PC-9 (cell line): ENCODE data around the gene ALLC. TPM values are rescaled to one million over a fixed set of nuclear protein-coding genes. Genes with fewer than 3 reads are reported as not detected.
A peak's percentile ranks its signal among the peaks of the same experiment; 100 is the strongest.

ENCODE experiments used
- BruUV-seq: library from RNA; stranded (reverse); fragments of 400-500 nt; replicated peaks from 2 replicates; lab custom pipeline; 2021; lab: Mats Ljungman, UMichigan
- CTCF ChIA-PET: fragments of 300-600 bp; sonication (Branson Sonifier 250); formaldehyde crosslinking; loops from one replicate; lab custom pipeline; 2022; ENCODE audit warnings: antibody characterized with exemption; lab: Charles Lee
- POLR2A ChIA-PET: fragments of 300-600 bp; sonication (Branson Sonifier 250); formaldehyde crosslinking; loops from one replicate; lab custom pipeline; 2022; ENCODE audit warnings: antibody characterized with exemption; ENCODE audit not compliant: unreplicated experiment; lab: Charles Lee
- DNase-seq, 2 experiments: peaks; one replicate each; pipeline versions ENCODE4 v3.0.0 to v3.0.0-alpha.2; 2015 to 2022; ENCODE audit warnings: mixed read lengths in 1 of 2
- H2AFZ ChIP-seq: fragments of 200-600 bp; sonication (generic); 2 replicates; pipeline ENCODE4 v1.8.1; 2017; ENCODE audit warnings: antibody characterized with exemption
- H3F3A ChIP-seq: fragments of 200-600 bp; sonication (generic); 2 replicates; pipeline ENCODE4 v1.8.1; 2017; ENCODE audit warnings: antibody characterized with exemption, mild to moderate bottlenecking, low read depth; ENCODE audit not compliant: insufficient read depth
- H3K27ac ChIP-seq: fragments of 200-600 bp; sonication (generic); 2 replicates; pipeline ENCODE4 v1.6.1; 2016; ENCODE audit warnings: mixed run types
- H3K27me3 ChIP-seq: fragments of 200-600 bp; sonication (generic); 2 replicates; pipeline ENCODE4 v1.6.1; 2016; ENCODE audit warnings: low read depth, mixed run types; ENCODE audit not compliant: insufficient read depth
- H3K36me3 ChIP-seq: fragments of 200-600 bp; sonication (generic); 2 replicates; pipeline ENCODE4 v1.6.1; 2016; ENCODE audit warnings: low read depth, mixed run types
- H3K4me1 ChIP-seq: fragments of 200-600 bp; sonication (generic); replicated peaks from 2 replicates; pipeline ENCODE4 v1.6.1; 2016; ENCODE audit warnings: mixed run types; ENCODE audit not compliant: insufficient read depth
- H3K4me2 ChIP-seq: fragments of 200-600 bp; sonication (generic); 2 replicates; pipeline ENCODE4 v1.6.1; 2017; ENCODE audit warnings: mixed run types
- H3K4me3 ChIP-seq: fragments of 200-600 bp; sonication (generic); 2 replicates; pipeline ENCODE4 v1.6.1; 2016; ENCODE audit warnings: mixed run types
- H3K79me2 ChIP-seq: fragments of 200-600 bp; sonication (generic); 2 replicates; pipeline ENCODE4 v1.6.1; 2017; ENCODE audit warnings: low read depth, mixed run types
- H3K9me2 ChIP-seq: fragments of 200-600 bp; sonication (generic); 2 replicates; pipeline ENCODE4 v1.8.1; 2017; ENCODE audit warnings: mild to moderate bottlenecking; ENCODE audit not compliant: insufficient read depth
- H3K9me3 ChIP-seq: fragments of 200-600 bp; sonication (generic); 2 replicates; pipeline ENCODE4 v1.8.1; 2016; ENCODE audit warnings: low read depth; ENCODE audit not compliant: insufficient read depth
- H4K20me1 ChIP-seq: fragments of 200-600 bp; sonication (generic); 2 replicates; pipeline ENCODE4 v1.8.1; 2017; ENCODE audit not compliant: insufficient read depth
- EZH2 ChIP-seq: fragments of 200-600 bp; sonication (generic); IDR thresholded peaks from 2 replicates; pipeline ENCODE4 v1.8.0; 2017; ENCODE audit warnings: antibody characterized with exemption, low read depth
- intact Hi-C: fragments of 100-400 bp; cut with micrococcal nuclease; formaldehyde crosslinking; loops from one replicate; pipeline ENCODE4 v1.10.0; 2022; ENCODE audit not compliant: unreplicated experiment
- total RNA-seq: library from RNA; stranded (reverse); gene quantifications from 2 replicates; pipeline ENCODE4 v1.2.3, GENCODE V29; 2021
- TF ChIP-seq, protein P1 (sequence below): fragments of 200-600 bp; sonication (generic); conservative IDR thresholded peaks from 2 replicates; pipeline ENCODE4 v1.6.1; 2017; ENCODE audit warnings: mixed run types, antibody characterized with exemption, mild to moderate bottlenecking, moderate library complexity

ALLC gene
- total RNA-seq, 1 experiment from 2014 or later: not detected

DNA sequence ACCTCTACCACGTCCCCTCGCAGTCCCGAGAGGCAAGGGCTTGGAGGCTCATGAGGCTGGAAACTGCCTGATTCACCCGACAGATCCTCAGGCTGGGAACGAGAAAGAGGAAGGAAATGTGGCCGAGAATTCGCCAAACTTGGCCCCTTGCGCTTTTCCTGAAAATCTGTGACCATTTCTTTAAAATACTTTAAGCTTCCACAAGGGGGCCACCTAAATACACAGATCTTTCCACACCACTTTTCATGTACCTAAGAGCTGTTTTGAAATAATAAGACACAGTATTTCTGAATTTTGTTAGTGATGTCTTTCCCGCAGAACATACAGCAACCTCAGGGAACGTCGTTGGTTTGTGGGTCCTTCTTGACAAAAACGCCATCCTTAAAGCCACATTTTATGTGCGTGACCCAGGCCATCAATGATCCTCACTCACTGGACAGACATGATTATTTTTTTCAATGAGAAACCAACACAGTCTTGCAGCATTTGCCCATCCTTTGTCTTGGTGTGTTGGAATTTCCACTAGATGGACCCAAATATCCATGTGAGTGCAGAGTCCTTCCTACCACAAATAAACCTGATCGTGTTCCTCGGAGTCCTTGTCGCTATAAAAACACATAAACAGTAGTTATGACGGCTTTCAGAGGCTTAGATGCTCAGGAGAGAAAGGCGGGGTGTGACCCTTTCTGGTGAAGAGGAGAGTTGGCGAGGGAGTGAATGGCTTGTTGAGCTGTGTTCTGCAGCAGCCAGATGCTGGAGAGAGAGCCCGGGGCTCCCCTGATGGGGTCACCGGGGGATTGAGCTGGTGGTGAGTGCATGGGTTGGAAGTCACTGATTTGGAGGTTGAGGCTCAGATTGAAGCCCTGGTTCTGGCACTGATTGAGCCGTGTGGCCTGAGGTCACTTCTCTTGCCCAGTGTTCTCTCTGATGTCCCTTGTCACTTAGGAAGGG lies 70.4 kb downstream of the ALLC start:
- H3K9me3 ChIP-seq: no peaks in the 10 kb centered on the region

DNA sequence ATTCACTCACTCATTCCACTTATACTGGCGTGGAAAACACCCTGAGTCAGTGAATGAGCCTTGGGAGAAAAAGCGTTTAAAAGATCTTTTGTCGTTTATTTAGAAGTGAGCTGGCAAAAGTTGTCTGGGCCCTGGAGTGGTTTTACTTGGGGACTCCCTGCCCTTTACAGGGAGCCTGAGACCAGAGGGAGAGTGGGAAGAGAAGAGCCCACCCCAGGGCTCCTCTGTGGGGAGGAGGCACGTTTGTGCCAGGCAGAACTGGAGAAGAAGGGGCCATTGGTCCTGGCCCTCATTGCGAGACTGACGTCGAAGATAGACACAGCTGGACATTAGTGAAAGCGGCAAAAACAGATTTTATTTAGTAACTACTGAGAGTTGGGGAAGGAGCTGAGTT lies 71.1 kb downstream of the ALLC start:
- H3K79me2 ChIP-seq: no peaks in the 10 kb centered on the region
- H3K36me3 ChIP-seq: no peaks in the 10 kb centered on the region
- H3K4me1 ChIP-seq: no peaks in the 10 kb centered on the region
- ChIA-PET CTCF (no interaction called here), POLR2A (no interaction called here)
- no peak for DNase-seq
- no peak overlapping the region for H3K4me2 ChIP-seq
- intact Hi-C loops: loop anchor here (2.0 kb wide), 1 partner anchor 52 kb away; no protein-coding TSS in a partner anchor
- BruUV-seq: no TSS peak
- no peak overlapping the region for H3K27ac ChIP-seq
- no peaks in the 10 kb centered on the region for H3K9me2 ChIP-seq
- H2AFZ ChIP-seq: no peak overlapping the region
- no peak overlapping the region for H3K4me3 ChIP-seq
- H4K20me1 ChIP-seq: no peaks in the 10 kb centered on the region
- H3K9me3 ChIP-seq: no peaks in the 10 kb centered on the region
- no peaks in the 10 kb centered on the region for H3F3A ChIP-seq
- H3K27me3 ChIP-seq: peaks cover 95% of the 10 kb centered on the region
- TF ChIP-seq, protein P1, sequence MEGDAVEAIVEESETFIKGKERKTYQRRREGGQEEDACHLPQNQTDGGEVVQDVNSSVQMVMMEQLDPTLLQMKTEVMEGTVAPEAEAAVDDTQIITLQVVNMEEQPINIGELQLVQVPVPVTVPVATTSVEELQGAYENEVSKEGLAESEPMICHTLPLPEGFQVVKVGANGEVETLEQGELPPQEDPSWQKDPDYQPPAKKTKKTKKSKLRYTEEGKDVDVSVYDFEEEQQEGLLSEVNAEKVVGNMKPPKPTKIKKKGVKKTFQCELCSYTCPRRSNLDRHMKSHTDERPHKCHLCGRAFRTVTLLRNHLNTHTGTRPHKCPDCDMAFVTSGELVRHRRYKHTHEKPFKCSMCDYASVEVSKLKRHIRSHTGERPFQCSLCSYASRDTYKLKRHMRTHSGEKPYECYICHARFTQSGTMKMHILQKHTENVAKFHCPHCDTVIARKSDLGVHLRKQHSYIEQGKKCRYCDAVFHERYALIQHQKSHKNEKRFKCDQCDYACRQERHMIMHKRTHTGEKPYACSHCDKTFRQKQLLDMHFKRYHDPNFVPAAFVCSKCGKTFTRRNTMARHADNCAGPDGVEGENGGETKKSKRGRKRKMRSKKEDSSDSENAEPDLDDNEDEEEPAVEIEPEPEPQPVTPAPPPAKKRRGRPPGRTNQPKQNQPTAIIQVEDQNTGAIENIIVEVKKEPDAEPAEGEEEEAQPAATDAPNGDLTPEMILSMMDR: no peak
- no peak for TF ChIP-seq EZH2

More for the DNA sequence above, 70.4 kb downstream of the ALLC start:
- Histone ChIP-seq H2AFZ (no peak overlapping the region), H3K9me2 (no peaks in the 10 kb centered on the region), H3F3A (no peaks in the 10 kb centered on the region), H3K79me2 (no peaks in the 10 kb centered on the region), H3K4me1 (no peaks in the 10 kb centered on the region), H4K20me1 (no peaks in the 10 kb centered on the region), H3K4me3 (no peak overlapping the region), H3K4me2 (no peak overlapping the region), H3K27ac (no peak overlapping the region), H3K36me3 (no peaks in the 10 kb centered on the region), H3K27me3 (peaks cover 95% of the 10 kb centered on the region)
- ChIA-PET POLR2A (no interaction called here), CTCF (interaction anchor here (0.6 kb wide), 1 partner anchor 21 kb away, joined by 3 read pairs; no protein-coding TSS in a partner anchor)
- intact Hi-C loops: loop anchor here (2.0 kb wide), 1 partner anchor 52 kb away; no protein-coding TSS in a partner anchor
- no TSS peak for BruUV-seq
- TF ChIP-seq, protein P1: peak; percentile 82
- TF ChIP-seq EZH2: no peak
- DNase-seq: peak in 1 of 2 experiments; percentile 42

DNA sequence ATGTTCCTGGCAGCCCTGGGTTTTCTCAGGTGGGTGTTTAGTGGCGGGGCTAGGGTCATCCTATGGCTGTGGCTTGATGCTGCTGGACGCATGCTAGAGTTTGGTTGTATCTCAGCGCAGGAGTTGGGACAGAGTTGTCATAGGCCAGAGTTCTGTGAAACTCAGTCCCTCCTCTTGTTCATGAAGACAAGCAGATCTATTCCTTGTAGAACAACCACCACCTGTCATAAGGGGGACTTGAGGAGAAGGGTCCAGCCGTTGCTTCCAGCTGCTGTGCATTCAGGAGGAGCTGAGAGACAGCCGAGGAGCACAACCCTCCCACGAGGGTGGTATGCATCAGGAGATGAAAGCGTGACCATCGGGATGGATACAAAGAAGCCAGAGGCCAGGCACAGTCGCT lies 71.8 kb downstream of the ALLC start:
- Histone ChIP-seq H3K9me2 (no peaks in the 10 kb centered on the region), H3K4me3 (no peak overlapping the region), H3K4me1 (no peaks in the 10 kb centered on the region), H4K20me1 (no peaks in the 10 kb centered on the region), H2AFZ (no peak overlapping the region), H3K79me2 (no peaks in the 10 kb centered on the region), H3K36me3 (no peaks in the 10 kb centered on the region), H3K4me2 (no peak overlapping the region), H3F3A (no peaks in the 10 kb centered on the region), H3K9me3 (no peaks in the 10 kb centered on the region), H3K27ac (no peak overlapping the region), H3K27me3 (peaks cover 95% of the 10 kb centered on the region)
- no peak for TF ChIP-seq EZH2
- TF ChIP-seq, protein P1: no peak
- CTCF ChIA-PET: no interaction called here
- intact Hi-C loops: loop anchor here (2.0 kb wide), 1 partner anchor 51 kb away; no protein-coding TSS in a partner anchor
- no peak for DNase-seq
- POLR2A ChIA-PET: no interaction called here
- BruUV-seq: no TSS peak
